GM23338 (cell line): Measurements from ENCODE around the gene TMEM239. TPM values are rescaled to one million over a fixed set of nuclear protein-coding genes. Genes with fewer than 3 reads are reported as not detected.

Experiments
- ATAC-seq: fragments of 200-7000 bp; cut with Tn5 transposase; 3 replicates; pipeline ENCODE4 v1.9.1; 2020
- DNase-seq: peaks from one replicate; pipeline ENCODE4 v3.0.0-alpha.2; 2015; ENCODE audit warnings: low spot score
- H2AFZ ChIP-seq: fragments of 200-600 bp; sonication (generic); 2 replicates; pipeline ENCODE4 v1.8.0; 2016; ENCODE audit warnings: antibody characterized with exemption, mild to moderate bottlenecking, moderate library complexity
- H3F3A ChIP-seq: fragments of 200-600 bp; sonication (generic); replicated peaks from 2 replicates; pipeline ENCODE4 v1.8.0; 2017; ENCODE audit warnings: antibody characterized with exemption, mixed run types, low read depth
- H3K27ac ChIP-seq: fragments of 200-600 bp; sonication (generic); 2 replicates; pipeline ENCODE4 v1.6.1; 2016; ENCODE audit warnings: low read depth
- H3K27me3 ChIP-seq: fragments of 200-600 bp; sonication (generic); 2 replicates; pipeline ENCODE4 v1.8.0; 2016; ENCODE audit warnings: mild to moderate bottlenecking, mixed run types, moderate library complexity; ENCODE audit not compliant: insufficient read depth
- H3K36me3 ChIP-seq: fragments of 200-600 bp; sonication (generic); 2 replicates; pipeline ENCODE4 v1.8.0; 2016; ENCODE audit warnings: mild to moderate bottlenecking; ENCODE audit not compliant: insufficient read depth
- H3K4me1 ChIP-seq: fragments of 200-600 bp; sonication (generic); 2 replicates; pipeline ENCODE4 v1.8.0; 2016; ENCODE audit warnings: mild to moderate bottlenecking, moderate library complexity; ENCODE audit not compliant: insufficient read depth
- H3K4me2 ChIP-seq: fragments of 200-600 bp; sonication (generic); 2 replicates; pipeline ENCODE4 v1.7.1; 2017; ENCODE audit warnings: mixed run types
- H3K4me3 ChIP-seq: fragments of 200-600 bp; sonication (generic); 2 replicates; pipeline ENCODE4 v1.6.1; 2016; ENCODE audit warnings: mixed run types
- H3K79me2 ChIP-seq: fragments of 200-600 bp; sonication (generic); replicated peaks from 2 replicates; pipeline ENCODE4 v1.8.0; 2017; ENCODE audit warnings: mild to moderate bottlenecking; ENCODE audit not compliant: insufficient read depth
- H3K9me2 ChIP-seq: fragments of 200-600 bp; sonication (generic); 2 replicates; pipeline ENCODE4 v1.8.0; 2017; ENCODE audit not compliant: insufficient read depth
- H4K20me1 ChIP-seq: fragments of 200-600 bp; sonication (generic); replicated peaks from 2 replicates; pipeline ENCODE4 v1.8.0; 2017; ENCODE audit warnings: mild to moderate bottlenecking; ENCODE audit not compliant: insufficient read depth
- H3K27ac Mint-ChIP-seq: 2 replicates; pipeline ENCODE4 v1.8.0; 2020; ENCODE audit warnings: inconsistent platforms, mild to moderate bottlenecking, moderate library complexity, mixed read lengths
- H3K27me3 Mint-ChIP-seq: 3 replicates; pipeline ENCODE4 v1.8.0; 2022; ENCODE audit warnings: low read depth, mild to moderate bottlenecking, moderate library complexity, mixed read lengths, inconsistent platforms; ENCODE audit not compliant: insufficient read depth, poor library complexity
- H3K36me3 Mint-ChIP-seq: 3 replicates; pipeline ENCODE4 v1.8.0; 2021; ENCODE audit warnings: low read depth, mild to moderate bottlenecking, inconsistent platforms, moderate library complexity, mixed read lengths
- H3K4me1 Mint-ChIP-seq: 3 replicates; pipeline ENCODE4 v1.8.0; 2020; ENCODE audit warnings: mild to moderate bottlenecking, inconsistent platforms, mixed read lengths
- H3K4me3 Mint-ChIP-seq: 3 replicates; pipeline ENCODE4 v1.8.0; 2021; ENCODE audit warnings: moderate library complexity, mild to moderate bottlenecking, inconsistent platforms, mixed read lengths
- H3K9me3 Mint-ChIP-seq: 3 replicates; pipeline ENCODE4 v1.8.0; 2020; ENCODE audit warnings: moderate library complexity, mild to moderate bottlenecking, inconsistent platforms, mixed read lengths
- CREB1 ChIP-seq: fragments of 250-450 bp; sonication (Bioruptor Pico); IDR thresholded peaks from 2 replicates; pipeline ENCODE4 v1.5.0; 2020; ENCODE audit warnings: low read depth, mild to moderate bottlenecking, moderate library complexity
- CTCF ChIP-seq, 2 experiments: fragments of 200-600 bp in 1 of 2; sonication (generic) in 1 of 2; conservative IDR thresholded peaks; 2 replicates each; pipeline versions ENCODE4 v1.5.1 to v1.6.1; 2016 to 2017; ENCODE audit warnings: antibody characterized with exemption in 2 of 2, low read depth in 2 of 2, mild to moderate bottlenecking in 2 of 2, moderate library complexity in 1 of 2
- ETS1 ChIP-seq: IDR thresholded peaks from 2 replicates; pipeline ENCODE4 v1.6.1; 2016; ENCODE audit warnings: antibody characterized with exemption
- EZH2 ChIP-seq: fragments of 200-600 bp; sonication (generic); IDR thresholded peaks from one replicate; pipeline ENCODE4 v1.8.0; 2017; ENCODE audit warnings: antibody characterized with exemption, mild to moderate bottlenecking, low read depth; ENCODE audit not compliant: unreplicated experiment
- EZH2phosphoT487 ChIP-seq: fragments of 200-600 bp; sonication (generic); IDR thresholded peaks from one replicate; pipeline ENCODE4 v1.8.1; 2018; ENCODE audit warnings: antibody characterized with exemption; ENCODE audit not compliant: unreplicated experiment
- JUNB ChIP-seq: IDR thresholded peaks from one replicate; pipeline ENCODE4 v1.6.1; 2016; ENCODE audit warnings: antibody characterized with exemption; ENCODE audit not compliant: unreplicated experiment
- NANOG ChIP-seq: IDR thresholded peaks from 2 replicates; pipeline ENCODE4 v1.6.1; 2016; ENCODE audit warnings: antibody characterized with exemption, borderline replicate concordance
- POLR2AphosphoS5 ChIP-seq: IDR thresholded peaks from 2 replicates; pipeline ENCODE4 v1.6.1; 2016; ENCODE audit warnings: antibody characterized with exemption, low read depth
- REST ChIP-seq: IDR thresholded peaks from one replicate; pipeline ENCODE4 v1.6.1; 2018; ENCODE audit warnings: antibody characterized with exemption; ENCODE audit not compliant: unreplicated experiment
- STAT1 ChIP-seq: IDR thresholded peaks from one replicate; pipeline ENCODE4 v1.6.1; 2016; ENCODE audit warnings: antibody characterized with exemption; ENCODE audit not compliant: unreplicated experiment
- ZNF114 ChIP-seq: fragments of 250-450 bp; sonication (Bioruptor Pico); IDR thresholded peaks from 2 replicates; pipeline ENCODE4 v1.5.0; 2020; ENCODE audit warnings: mild to moderate bottlenecking, moderate library complexity
- ZNF331 ChIP-seq: fragments of 250-450 bp; sonication (Bioruptor Pico); IDR thresholded peaks from 2 replicates; pipeline ENCODE4 v1.5.0; 2020; ENCODE audit warnings: low read depth, mild to moderate bottlenecking, moderate library complexity
- polyA plus RNA-seq: library from polyadenylated mRNA; unstranded; fragments of >200 nt; fragmentation: Nextera tagmentation; extraction: Ambion mirVana; gene quantifications from 2 replicates; pipeline ENCODE4 v1.2.1, GENCODE V29; 2016
- total RNA-seq: library from RNA; depleted of rRNA; stranded (reverse); fragments of >200 nt; shearing (Covaris generic); gene quantifications from 2 replicates; pipeline ENCODE4 v1.2.3, GENCODE V29; 2014

TMEM239 gene
- total and polyA plus RNA-seq, 2 experiments from 2014 or later: not detected

GRCh38 chr20:2834401-2835110 is 18.4 kb downstream of the TMEM239 start:
- H3K27me3 Mint-ChIP-seq: peaks cover 16% of the 10 kb centered on the region
- H3K4me1 Mint-ChIP-seq: peaks cover 2% of the 10 kb centered on the region; the same call in 2 of the 3 replicates
- Histone ChIP-seq H3F3A (no peaks in the 10 kb centered on the region), H3K4me3 (no peak overlapping the region), H3K4me1 (no peaks in the 10 kb centered on the region), H3K27me3 (peaks cover 6% of the 10 kb centered on the region), H3K27ac (no peak overlapping the region), H3K4me2 (no peak overlapping the region), H2AFZ (no peak overlapping the region), H3K36me3 (no peaks in the 10 kb centered on the region), H3K9me2 (no peaks in the 10 kb centered on the region), H3K79me2 (no peaks in the 10 kb centered on the region), H4K20me1 (no peaks in the 10 kb centered on the region)
- no peak overlapping the region for H3K4me3 Mint-ChIP-seq
- no peak overlapping the region for H3K27ac Mint-ChIP-seq
- ATAC-seq: no peak
- peaks cover 3% of the 10 kb centered on the region; the same call in 2 of the 3 replicates for H3K9me3 Mint-ChIP-seq
- TF ChIP-seq CREB1 (CRISPR knock-in tag): no peak
- TF ChIP-seq STAT1: no peak
- TF ChIP-seq ETS1: no peak
- TF ChIP-seq EZH2: no peak
- TF ChIP-seq EZH2phosphoT487: no peak
- TF ChIP-seq ZNF331: no peak
- TF ChIP-seq POLR2AphosphoS5: no peak
- no peak for TF ChIP-seq NANOG
- TF ChIP-seq CTCF (conservative IDR thresholded peaks at IDR 0.05; ENCODE audit: low read depth in 2 of 2): no peak
- no peak for TF ChIP-seq REST
- TF ChIP-seq JUNB: no peak
- TF ChIP-seq ZNF114 (CRISPR knock-in tag): no peak
- H3K36me3 Mint-ChIP-seq: peaks cover 3% of the 10 kb centered on the region
- DNase-seq: no peak
